Mononuclear cell (primary cell): ENCODE measurements around the gene UHRF1. TPM values are rescaled to one million over a fixed set of nuclear protein-coding genes. Genes with fewer than 3 reads are reported as not detected.
A peak's percentile ranks its signal among the peaks of the same experiment; 100 is the strongest.
"Not testable (repeated sequence)": the region's sequence is repeated elsewhere in the genome, so short reads cannot be mapped to it uniquely, and the experiment has no call there.

Experiments used
- H3K27me3 ChIP-seq: 2 replicates; pipeline ENCODE4 v1.6.0; 2011; ENCODE audit warnings: low read length, control low read depth; ENCODE audit not compliant: insufficient read depth
- H3K4me1 ChIP-seq: 2 replicates; pipeline ENCODE4 v1.5.1; 2011; ENCODE audit warnings: mild to moderate bottlenecking, low read length, control low read depth; ENCODE audit not compliant: insufficient read depth
- H3K4me3 ChIP-seq: 2 replicates; pipeline ENCODE4 v1.5.1; 2011; ENCODE audit warnings: mild to moderate bottlenecking, low read length, moderate library complexity
- H3K9me3 ChIP-seq: 2 replicates; pipeline ENCODE4 v1.5.1; 2011; ENCODE audit warnings: low read depth, mild to moderate bottlenecking, control low read depth, low read length
- total RNA-seq: library from RNA; depleted of rRNA; stranded (reverse); fragments of >200 nt; gene quantifications from one replicate; pipeline ENCODE4 v1.2.3, GENCODE V29; 2012

The UHRF1 gene
- total RNA-seq, 1 donor: 0.21 TPM

DNA sequence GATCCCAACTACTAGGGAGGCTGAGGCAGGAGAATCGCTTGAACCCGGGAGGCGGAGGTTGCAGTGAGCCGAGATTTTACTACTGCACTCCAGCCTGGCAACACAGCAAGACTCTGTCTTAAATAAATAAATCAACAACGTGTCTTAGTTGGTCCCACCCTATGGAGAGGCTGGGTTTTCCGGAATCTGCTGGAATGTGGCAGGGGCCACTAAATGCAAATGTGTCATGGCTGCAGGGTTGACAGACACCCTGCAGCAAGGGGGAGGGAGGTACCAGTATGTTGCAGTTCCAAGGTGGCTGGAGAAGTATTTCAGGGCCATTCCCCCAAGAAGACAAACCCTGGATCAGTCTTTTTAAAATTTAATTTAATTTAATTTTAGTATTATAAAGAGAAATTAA is 21.5 kb upstream of the UHRF1 start:
- H3K27me3 ChIP-seq, H3K4me1 ChIP-seq, H3K4me3 ChIP-seq, H3K9me3 ChIP-seq: not testable (repeated sequence)

DNA sequence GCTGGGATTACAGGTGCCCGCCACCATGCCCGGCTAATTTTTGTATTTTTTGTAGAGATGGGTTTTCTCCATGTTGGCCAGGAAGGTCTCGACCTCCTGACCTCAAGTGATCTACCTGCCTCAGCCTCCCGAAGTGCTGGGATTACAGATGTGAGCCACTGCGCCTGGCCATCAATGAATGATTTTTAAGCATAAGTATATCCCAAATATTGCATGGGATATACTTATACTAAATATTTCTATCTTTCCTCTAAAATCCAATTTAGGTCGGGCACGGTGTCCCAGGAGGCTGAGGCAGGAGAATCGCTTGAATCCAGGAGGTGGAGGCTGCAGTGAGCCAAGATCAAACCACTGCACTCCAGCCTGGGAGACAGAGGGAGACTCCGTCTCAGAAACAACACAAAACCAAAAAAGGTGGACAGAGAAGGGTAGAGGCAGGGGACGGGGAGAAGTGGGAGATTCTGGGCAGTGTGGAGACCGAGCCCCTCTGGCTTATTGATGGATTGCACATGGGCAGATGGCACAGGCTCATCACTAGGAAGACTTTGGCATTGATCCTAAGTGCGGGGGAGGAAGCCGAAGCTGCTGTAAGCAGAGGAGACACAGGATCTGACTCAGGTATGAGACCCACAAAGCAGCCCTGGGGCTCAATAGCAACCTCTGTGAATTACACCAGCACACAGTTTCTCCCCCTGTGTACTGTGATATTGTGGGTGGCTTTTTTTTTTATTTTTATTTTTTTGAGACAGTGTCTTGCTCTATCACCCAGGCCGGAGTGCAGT is 20.1 kb upstream of the UHRF1 start:
- no peaks in the 10 kb centered on the region for H3K9me3 ChIP-seq
- no peaks in the 10 kb centered on the region for H3K4me1 ChIP-seq
- no peaks in the 10 kb centered on the region for H3K27me3 ChIP-seq
- H3K4me3 ChIP-seq: no peak overlapping the region

DNA sequence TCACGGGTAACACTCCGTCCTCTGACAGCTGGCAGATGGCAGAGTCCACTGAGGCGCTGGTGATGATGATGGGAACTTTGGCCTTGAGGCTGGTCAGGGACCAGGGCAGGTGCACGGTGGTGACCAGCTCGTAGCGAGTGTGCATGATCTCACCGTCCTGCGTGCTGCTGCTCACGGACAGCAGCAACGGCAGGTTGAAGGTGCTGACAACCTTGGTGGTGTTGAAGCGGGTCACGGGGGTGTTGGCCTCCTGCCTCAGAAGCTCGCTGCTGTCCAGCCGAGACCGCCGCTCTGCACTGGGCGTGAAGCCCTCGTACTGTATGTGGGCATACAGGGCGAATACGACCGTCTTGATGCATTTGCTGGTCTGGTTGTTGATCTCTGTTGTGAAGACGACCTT is 18.2 kb upstream of the UHRF1 start:
- Histone ChIP-seq H3K4me1 (peaks cover 16% of the 10 kb centered on the region), H3K27me3 (no peaks in the 10 kb centered on the region), H3K9me3 (no peaks in the 10 kb centered on the region), H3K4me3 (no peak overlapping the region)

DNA sequence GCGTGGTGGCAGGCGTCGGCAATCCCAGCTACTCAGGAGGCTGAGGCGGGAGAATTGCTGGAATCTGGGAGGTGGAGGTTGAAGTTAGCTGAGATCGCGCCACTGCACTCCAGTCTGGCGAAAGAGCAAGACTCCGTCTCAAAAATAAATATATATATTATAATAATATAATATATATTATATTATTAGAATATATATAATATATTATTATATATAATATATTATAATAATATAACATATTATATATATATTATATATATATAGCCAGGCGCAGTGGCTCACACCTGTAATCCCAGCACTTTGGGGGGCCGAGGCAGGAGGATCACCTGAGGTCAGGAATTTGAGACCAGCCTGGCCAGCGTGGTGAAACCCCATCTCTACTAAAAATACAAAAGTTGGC is 16.3 kb upstream of the UHRF1 start:
- H3K4me3 ChIP-seq, H3K27me3 ChIP-seq, H3K9me3 ChIP-seq: not testable (repeated sequence)
- peaks cover 30% of the 10 kb centered on the region for H3K4me1 ChIP-seq

DNA sequence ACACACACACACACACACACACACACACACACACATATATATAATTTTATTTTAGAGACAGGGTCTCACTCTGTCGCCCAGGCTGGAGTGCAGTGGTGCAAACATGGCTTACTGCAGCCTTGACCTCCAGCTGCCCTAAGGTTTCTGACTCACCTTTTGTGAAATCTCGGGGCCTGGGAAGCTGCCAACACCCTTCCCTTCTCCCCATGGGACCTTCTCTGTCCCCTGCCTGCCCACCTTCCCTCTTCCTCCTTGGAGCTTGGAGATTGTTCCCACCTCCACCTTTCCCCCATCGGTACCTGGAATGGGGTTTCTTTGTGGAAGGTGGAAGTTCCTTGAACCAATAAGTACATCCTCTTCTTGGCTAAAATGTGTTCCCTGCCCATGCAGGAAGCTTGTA is 12.9 kb upstream of the UHRF1 start:
- Histone ChIP-seq H3K4me3 (no peak overlapping the region), H3K4me1 (peaks cover 40% of the 10 kb centered on the region), H3K9me3 (no peaks in the 10 kb centered on the region), H3K27me3 (no peaks in the 10 kb centered on the region)

DNA sequence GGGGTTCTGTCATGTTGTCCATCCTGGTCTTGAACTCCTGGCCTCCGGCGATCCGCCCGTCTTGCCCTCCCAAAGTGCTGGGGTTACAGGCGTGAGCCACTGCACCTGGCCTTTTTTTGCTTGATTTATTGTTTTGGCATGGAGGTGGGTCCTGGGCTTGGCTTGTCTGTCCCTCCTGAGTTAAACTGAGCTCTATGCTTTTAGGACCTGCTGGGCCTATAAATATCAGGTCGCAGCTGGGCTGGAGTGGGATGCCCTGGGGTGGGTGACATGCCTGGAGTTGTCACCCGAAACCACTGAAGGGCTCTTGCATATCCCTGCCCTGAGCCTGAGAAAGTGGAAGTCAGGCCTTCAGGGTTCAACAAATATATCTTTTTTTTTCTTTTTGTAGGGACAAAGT is 12.2 kb upstream of the UHRF1 start:
- Histone ChIP-seq H3K4me1 (peaks cover 45% of the 10 kb centered on the region), H3K4me3 (no peak overlapping the region), H3K27me3 (no peaks in the 10 kb centered on the region), H3K9me3 (no peaks in the 10 kb centered on the region)

DNA sequence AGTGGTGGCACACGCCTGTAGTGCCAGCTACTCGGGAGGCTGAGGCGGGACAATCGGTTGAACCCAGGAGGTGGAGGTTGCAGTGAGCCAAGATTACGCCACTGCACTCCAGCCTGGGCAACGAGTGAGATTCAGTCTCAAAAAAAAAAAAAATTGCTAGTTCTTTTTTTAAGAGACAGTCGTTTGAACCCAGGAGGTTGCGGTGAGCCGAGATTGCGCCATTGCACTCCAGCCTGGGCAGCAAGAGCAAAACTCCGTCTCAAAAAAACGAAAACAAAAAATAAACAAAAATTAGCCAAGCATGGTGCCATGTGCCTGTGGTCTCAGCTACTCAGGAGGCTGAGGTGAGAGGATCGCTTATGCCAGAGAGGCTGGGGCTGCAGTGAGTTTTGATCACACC is 8.4 kb upstream of the UHRF1 start:
- H3K4me1 ChIP-seq: peaks cover 30% of the 10 kb centered on the region
- not testable (repeated sequence) for H3K27me3 ChIP-seq, H3K9me3 ChIP-seq, H3K4me3 ChIP-seq

DNA sequence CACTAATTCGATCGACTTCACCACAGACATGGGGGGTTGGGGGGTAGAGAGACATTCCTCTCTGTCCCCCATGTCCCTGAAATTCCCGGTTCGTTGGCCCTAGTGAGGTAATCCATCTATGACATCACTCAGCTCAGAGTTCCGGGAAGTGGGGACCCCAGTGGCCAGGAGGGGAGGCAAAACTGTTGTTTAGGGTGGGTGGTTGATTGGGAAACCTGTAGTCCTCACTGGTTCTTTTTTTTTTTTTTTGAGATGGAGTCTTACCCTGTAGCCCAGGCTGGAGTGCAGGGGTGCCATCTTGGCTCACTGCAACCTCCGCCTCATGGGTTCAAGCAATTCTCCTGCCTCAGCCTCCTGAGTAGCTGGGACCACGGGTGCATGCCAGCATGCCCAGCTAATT is 6.5 kb upstream of the UHRF1 start, which contains the start of gene ARRDC5:
TSS of gene ARRDC5 (minus strand) at position 101 of the 400 bp plus-strand sequence. CDS start at position 30, 71 bp downstream.
- H3K4me3 ChIP-seq: no peak within 1 kb of the TSS
- H3K9me3 ChIP-seq: no peaks in the 10 kb centered on the region
- H3K4me1 ChIP-seq: peaks cover 15% of the 10 kb centered on the region
- no peaks in the 10 kb centered on the region for H3K27me3 ChIP-seq

DNA sequence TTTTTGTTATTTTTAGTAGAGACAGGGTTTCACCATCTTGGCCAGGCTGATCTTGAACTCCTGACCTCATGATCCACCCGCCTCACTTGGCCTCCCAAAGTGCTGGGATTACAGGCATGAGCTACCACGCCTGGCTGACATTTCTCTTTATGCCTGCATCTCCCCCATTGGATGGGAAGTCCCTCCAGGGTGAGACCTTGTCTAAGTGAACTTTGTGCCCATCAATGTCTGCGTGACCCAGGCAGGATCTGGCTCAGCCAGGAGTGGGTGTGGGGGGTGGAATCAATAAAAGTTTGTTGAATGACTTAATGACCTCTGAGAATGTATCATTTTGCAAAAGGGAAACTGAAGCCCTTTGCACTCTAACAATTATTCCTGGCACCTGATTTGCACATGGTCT is 4.8 kb upstream of the UHRF1 start:
- Histone ChIP-seq H3K4me3 (no peak overlapping the region), H3K9me3 (no peaks in the 10 kb centered on the region), H3K27me3 (no peaks in the 10 kb centered on the region), H3K4me1 (peaks cover 27% of the 10 kb centered on the region)

DNA sequence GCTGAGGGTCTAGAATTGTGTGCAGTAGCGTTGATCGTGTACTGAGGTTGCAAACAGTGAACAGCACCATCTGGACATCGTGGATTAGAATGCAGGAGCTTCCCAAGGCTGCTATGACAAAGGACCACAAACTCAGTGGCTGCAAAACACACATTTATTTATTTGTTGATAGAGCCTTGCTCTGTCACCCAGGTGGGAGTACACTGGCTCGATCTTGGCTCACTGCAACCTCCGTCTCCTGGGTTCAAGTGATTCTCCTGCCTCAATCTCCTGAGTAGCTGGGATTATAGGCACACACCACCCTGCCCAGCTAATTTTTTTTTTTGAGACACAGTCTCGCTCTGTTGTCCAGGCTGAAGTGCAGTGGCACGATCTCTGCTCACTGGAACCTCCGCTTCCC is 2.3 kb upstream of the UHRF1 start:
- H3K4me3 ChIP-seq: no peak overlapping the region
- no peaks in the 10 kb centered on the region for H3K27me3 ChIP-seq

DNA sequence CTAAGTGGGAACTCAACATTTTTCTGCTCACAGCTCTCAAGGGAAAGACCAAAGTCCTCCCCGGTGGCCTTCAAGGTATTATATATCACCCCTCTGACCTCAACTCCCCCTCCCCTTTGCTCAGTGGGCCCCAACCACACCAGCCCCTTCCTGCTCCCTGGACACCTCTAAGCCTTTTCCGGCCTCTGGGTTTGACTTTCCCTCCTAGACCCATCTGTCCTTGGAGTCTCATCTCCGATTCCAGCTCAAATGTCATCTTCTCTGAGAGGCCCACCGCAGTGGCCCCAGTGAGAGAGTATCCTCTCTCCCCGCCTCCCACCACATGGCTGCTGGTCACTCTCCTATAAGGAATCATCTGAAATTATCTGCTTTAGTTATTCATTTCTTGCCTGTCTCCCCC is 941 bp upstream of the UHRF1 start:
- no peaks in the 10 kb centered on the region for H3K27me3 ChIP-seq
- H3K4me3 ChIP-seq: no peak overlapping the region
- peaks cover 46% of the 10 kb centered on the region for H3K4me1 ChIP-seq

More for the DNA sequence above, 2.3 kb upstream of the UHRF1 start:
- H3K9me3 ChIP-seq: no peaks in the 10 kb centered on the region
- peaks cover 32% of the 10 kb centered on the region for H3K4me1 ChIP-seq

DNA sequence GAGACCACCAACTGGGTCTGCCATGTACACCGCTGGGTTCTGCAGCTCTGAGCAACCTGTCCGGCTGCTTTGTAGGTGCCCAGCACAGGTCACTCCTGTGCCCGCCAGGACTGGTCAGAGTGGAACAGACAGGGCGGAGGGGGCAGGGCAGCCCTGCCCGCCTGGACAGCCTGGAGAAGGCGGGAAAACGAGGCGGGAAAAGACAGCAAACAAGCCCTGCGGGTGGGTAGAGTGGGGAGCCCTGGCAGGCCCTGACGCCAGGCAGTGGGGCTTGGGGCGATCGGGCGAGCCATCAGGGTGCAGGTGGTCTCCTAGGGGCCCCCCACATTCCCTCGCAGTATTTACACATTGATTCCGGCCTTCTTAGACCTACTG is 533 bp upstream of the UHRF1 start:
- H3K4me1 ChIP-seq: peaks cover 50% of the 10 kb centered on the region
- H3K4me3 ChIP-seq: no peak overlapping the region

More for the DNA sequence above, 941 bp upstream of the UHRF1 start:
- no peaks in the 10 kb centered on the region for H3K9me3 ChIP-seq

DNA sequence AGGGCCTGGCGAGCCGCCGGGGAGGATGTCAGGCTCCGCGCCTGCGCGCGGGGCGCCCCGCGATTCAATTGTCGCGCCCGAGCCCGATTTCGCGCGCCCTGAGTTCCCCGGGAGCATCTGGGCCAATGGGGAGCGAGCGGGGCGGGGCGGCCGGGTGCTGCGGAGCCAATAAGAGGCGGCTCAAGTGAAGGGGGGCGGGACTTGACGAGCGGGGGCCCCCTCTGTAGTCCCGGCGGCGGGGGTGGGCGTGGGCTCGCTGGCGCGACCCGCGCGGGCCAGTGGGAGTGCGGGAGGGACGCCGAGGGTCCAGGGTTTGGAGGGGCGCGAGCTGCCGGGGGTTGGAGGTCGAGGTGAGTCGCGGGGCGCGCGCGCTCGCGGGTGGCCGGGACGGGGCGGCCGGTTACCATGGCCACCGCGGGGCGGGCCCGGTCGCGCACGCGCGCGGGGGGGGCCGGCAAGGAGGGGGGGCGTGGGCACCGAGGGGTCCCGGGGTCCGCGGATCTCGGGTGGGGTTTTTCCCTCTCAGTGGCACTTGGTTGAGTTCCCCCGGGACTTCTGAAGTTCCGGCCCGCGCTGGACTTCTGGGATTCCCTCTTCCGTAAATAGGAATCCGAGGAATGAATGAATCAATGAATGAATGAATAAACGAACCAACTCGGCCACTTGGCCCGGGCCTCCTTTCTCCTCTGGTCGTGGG is 744 bp downstream of the UHRF1 start:
- Histone ChIP-seq H3K4me1 (peaks cover 63% of the 10 kb centered on the region), H3K27me3 (no peaks in the 10 kb centered on the region), H3K9me3 (no peaks in the 10 kb centered on the region), H3K4me3 (peak overlapping the region; percentile 44)

More for the DNA sequence above, 533 bp upstream of the UHRF1 start:
- H3K27me3 ChIP-seq: no peaks in the 10 kb centered on the region
- no peaks in the 10 kb centered on the region for H3K9me3 ChIP-seq

DNA sequence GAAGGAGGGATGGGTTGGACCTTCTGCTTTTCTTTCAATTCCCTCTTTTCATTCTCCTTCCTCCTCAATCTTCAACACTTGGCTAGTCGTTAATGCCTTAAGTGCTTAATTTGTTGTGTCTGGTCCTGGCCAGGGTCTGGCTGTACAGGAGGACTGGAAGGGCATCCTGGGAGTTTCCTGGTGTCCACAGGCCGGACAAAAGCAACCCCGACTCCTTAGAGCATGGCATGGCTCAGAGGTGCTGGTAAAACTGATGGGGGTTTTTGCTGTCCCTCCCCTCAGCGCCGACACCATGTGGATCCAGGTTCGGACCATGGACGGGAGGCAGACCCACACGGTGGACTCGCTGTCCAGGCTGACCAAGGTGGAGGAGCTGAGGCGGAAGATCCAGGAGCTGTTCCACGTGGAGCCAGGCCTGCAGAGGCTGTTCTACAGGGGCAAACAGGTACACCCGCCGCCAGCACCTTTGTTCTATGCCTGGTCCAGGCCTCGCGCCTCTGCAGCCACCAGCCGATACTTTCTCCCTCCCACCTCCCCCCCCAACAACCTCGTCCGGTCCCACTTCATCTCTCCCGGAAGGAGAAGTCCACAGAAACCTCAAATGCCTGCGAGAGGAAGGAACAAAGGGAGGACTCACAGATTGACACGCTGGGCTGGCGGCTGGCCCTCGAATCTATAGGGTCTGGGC is 1.4 kb downstream of the UHRF1 start:
- Histone ChIP-seq H3K27me3 (no peaks in the 10 kb centered on the region), H3K4me1 (peaks cover 70% of the 10 kb centered on the region), H3K4me3 (peak overlapping the region; percentile 44), H3K9me3 (no peaks in the 10 kb centered on the region)

DNA sequence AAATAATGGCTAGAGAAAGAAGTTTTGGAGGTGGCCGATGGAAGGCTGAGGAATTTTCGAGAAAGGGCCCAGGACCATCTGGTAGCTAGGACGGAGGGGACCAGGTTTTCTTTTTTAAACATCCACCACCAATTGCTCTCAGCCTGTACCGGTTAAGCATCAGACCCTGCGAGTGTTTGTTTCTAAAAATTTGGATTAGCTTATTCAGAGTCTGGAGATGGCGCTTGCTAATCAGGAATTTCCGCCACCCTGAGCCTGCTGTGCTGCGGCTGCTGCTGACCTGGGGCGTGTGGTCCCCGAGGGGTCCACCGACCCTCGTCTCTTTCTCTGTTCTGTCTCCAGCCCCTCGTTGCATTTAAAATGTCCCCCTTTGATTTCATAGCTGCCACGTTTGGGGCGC is 2.0 kb downstream of the UHRF1 start:
- Histone ChIP-seq H3K4me3 (peak overlapping the region; percentile 17), H3K27me3 (no peaks in the 10 kb centered on the region), H3K9me3 (no peaks in the 10 kb centered on the region), H3K4me1 (peaks cover 74% of the 10 kb centered on the region)
